ENCODE data around the gene BHMT.

- TF ChIP-seq, protein P1, sequence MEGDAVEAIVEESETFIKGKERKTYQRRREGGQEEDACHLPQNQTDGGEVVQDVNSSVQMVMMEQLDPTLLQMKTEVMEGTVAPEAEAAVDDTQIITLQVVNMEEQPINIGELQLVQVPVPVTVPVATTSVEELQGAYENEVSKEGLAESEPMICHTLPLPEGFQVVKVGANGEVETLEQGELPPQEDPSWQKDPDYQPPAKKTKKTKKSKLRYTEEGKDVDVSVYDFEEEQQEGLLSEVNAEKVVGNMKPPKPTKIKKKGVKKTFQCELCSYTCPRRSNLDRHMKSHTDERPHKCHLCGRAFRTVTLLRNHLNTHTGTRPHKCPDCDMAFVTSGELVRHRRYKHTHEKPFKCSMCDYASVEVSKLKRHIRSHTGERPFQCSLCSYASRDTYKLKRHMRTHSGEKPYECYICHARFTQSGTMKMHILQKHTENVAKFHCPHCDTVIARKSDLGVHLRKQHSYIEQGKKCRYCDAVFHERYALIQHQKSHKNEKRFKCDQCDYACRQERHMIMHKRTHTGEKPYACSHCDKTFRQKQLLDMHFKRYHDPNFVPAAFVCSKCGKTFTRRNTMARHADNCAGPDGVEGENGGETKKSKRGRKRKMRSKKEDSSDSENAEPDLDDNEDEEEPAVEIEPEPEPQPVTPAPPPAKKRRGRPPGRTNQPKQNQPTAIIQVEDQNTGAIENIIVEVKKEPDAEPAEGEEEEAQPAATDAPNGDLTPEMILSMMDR (conservative IDR thresholded peaks at IDR 0.05): no peak
- TF ChIP-seq ZFX (IDR thresholded peaks at IDR 0.05): no peak
These were observed 21.6 kb downstream of the BHMT start for GRCh38 chr5:79133121-79133656.

All from C4-2B (cell line).